Body of pancreas (tissue), 4 donors: ENCODE results near the gene WWC2.

Source experiments
- POLR2A ChIP-seq, 3 donors: fragments of 450-650 bp; IDR thresholded peaks; one replicate each; pipeline ENCODE4 v1.6.1; 2016; ENCODE audit warnings: antibody characterized with exemption in 3 of 3, mild to moderate bottlenecking in 2 of 3
- TF ChIP-seq, protein P1 (sequence below), 7 experiments: fragments of 450-650 bp in 4 of 7; fragments of 200-600 bp in 3 of 7; sonication (generic) in 3 of 7; IDR thresholded peaks; one replicate each; pipeline ENCODE4 v1.5.1; 2016 to 2019; ENCODE audit warnings: antibody characterized with exemption in 7 of 7

DNA sequence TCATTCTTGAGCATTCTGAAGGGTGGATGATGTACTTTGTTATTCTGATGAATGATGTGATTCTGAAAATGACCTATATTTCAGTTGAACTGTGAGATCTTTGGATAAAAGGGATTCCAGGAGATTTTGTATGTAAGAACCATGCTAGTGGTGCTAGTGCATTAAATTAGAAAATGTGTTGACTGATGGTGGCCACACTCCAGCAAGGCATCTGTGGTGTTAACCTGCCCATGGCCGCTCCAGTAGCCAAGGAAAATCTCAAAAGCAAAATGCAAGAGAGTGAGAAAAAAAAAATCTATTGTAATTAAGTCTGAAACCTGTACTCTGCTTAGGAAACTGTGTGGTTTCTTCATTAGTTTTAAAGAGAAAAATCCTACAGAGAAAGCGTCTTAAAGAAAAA lies 93.5 kb downstream of the WWC2 start:
- TF ChIP-seq, protein P1, sequence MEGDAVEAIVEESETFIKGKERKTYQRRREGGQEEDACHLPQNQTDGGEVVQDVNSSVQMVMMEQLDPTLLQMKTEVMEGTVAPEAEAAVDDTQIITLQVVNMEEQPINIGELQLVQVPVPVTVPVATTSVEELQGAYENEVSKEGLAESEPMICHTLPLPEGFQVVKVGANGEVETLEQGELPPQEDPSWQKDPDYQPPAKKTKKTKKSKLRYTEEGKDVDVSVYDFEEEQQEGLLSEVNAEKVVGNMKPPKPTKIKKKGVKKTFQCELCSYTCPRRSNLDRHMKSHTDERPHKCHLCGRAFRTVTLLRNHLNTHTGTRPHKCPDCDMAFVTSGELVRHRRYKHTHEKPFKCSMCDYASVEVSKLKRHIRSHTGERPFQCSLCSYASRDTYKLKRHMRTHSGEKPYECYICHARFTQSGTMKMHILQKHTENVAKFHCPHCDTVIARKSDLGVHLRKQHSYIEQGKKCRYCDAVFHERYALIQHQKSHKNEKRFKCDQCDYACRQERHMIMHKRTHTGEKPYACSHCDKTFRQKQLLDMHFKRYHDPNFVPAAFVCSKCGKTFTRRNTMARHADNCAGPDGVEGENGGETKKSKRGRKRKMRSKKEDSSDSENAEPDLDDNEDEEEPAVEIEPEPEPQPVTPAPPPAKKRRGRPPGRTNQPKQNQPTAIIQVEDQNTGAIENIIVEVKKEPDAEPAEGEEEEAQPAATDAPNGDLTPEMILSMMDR (IDR thresholded peaks at IDR 0.05) = no peak
- TF ChIP-seq POLR2A (IDR thresholded peaks at IDR 0.05) = no peak
